ENCODE data around the gene IFT88. TPM values are rescaled to one million over a fixed set of nuclear protein-coding genes. Genes with fewer than 3 reads are reported as not detected.

The IFT88 gene
- total and polyA plus RNA-seq, 9 of the 15 experiments (the other 6 are each of a cell fraction or from before 2014, with no cell fraction given) = 8.3 to 13.5 (median 10.0) TPM

GRCh38 chr13:20686863-20687579, 120.1 kb downstream of the IFT88 start (continued):
- TF ChIP-seq CHD7 (IDR thresholded peaks at IDR 0.05; ENCODE audit: low read depth, low read length) (no peak), ZNF707 (CRISPR knock-in tag; conservative IDR thresholded peaks at IDR 0.05) (no peak)

Data from K562 (cell line).